ENCODE data around the gene VWA5B1.

The VWA5B1 gene

GRCh38 chr1:20319456-20320220, 29.0 kb downstream of the VWA5B1 start:
- Histone ChIP-seq H3K36me3 (ENCODE audit: control insufficient read depth, insufficient read depth, low read length) (no peaks in the 10 kb centered on the region), H3K27me3 (replicated peaks; ENCODE audit: control insufficient read depth, insufficient read depth, low read length) (no peaks in the 10 kb centered on the region), H3K4me3 (replicated peaks; ENCODE audit: low read depth, low read length) (no peak overlapping the region)
- TF ChIP-seq CTCF (IDR thresholded peaks at IDR 0.05; ENCODE audit: insufficient read depth, low read length, poor library complexity, severe bottlenecking): no peak
- no peak for DNase-seq (ENCODE audit: extremely low read depth, insufficient read length)

- no peaks in the 10 kb centered on the region for H3K36me3 ChIP-seq (ENCODE audit: control insufficient read depth, insufficient read depth, low read length)
- no peak overlapping the region for H3K4me3 ChIP-seq (replicated peaks; ENCODE audit: low read depth, low read length)
- no peaks in the 10 kb centered on the region for H3K27me3 ChIP-seq (replicated peaks; ENCODE audit: control insufficient read depth, insufficient read depth, low read length)
- TF ChIP-seq CTCF (IDR thresholded peaks at IDR 0.05; ENCODE audit: insufficient read depth, low read length, poor library complexity, severe bottlenecking): no peak
- DNase-seq (ENCODE audit: extremely low read depth, insufficient read length): no peak
Measured at GRCh38 chr1:20320704-20321103, 30.0 kb downstream of the VWA5B1 start.

GRCh38 chr1:20321573-20321972, 30.9 kb downstream of the VWA5B1 start:
- no peak for TF ChIP-seq CTCF (IDR thresholded peaks at IDR 0.05; ENCODE audit: insufficient read depth, low read length, poor library complexity, severe bottlenecking)

DNA sequence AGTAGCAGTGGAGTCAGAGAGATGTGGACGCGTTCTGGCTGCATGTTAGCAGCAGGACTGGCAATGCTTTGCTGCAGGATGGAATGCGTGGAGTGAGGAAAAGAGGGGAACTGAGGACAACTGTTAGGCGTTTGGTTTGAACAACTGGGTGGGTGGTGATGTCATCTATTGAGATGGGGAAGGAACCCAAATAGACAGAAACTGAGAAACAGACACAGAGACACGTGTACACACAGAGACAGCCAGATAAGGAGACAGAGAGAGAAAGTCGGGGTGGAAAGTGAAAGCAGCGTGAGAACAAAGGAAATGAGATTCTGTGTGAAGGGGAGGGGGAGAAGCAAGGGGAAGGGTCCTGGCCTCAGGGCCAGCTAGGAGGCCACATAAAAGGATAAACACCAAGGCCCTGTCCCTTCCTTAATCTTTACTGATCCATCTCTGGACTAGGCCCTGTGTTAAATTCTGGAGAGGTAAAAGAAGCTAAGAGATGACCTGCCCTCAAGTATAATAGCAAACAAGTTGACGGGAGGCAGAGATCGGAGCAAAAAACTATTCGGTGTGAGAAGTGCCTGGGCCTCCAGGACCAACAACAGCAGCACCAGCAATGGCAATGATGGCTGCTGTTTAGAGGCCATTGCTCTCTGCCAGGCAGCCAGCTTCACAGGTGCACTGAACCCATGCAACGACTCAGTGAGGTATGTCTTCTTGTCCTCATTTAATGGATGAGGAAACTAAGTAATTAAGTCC, 31.6 kb downstream of the VWA5B1 start:
- Histone ChIP-seq H3K4me3 (replicated peaks; ENCODE audit: low read depth, low read length) (no peak overlapping the region), H3K36me3 (ENCODE audit: control insufficient read depth, insufficient read depth, low read length) (no peaks in the 10 kb centered on the region), H3K27me3 (replicated peaks; ENCODE audit: control insufficient read depth, insufficient read depth, low read length) (no peaks in the 10 kb centered on the region)
- DNase-seq (ENCODE audit: extremely low read depth, insufficient read length): peak; percentile 46
- no peak for TF ChIP-seq CTCF (IDR thresholded peaks at IDR 0.05; ENCODE audit: insufficient read depth, low read length, poor library complexity, severe bottlenecking)

More at GRCh38 chr1:20321573-20321972, 30.9 kb downstream of the VWA5B1 start:
- Histone ChIP-seq H3K36me3 (ENCODE audit: control insufficient read depth, insufficient read depth, low read length) (no peaks in the 10 kb centered on the region), H3K27me3 (replicated peaks; ENCODE audit: control insufficient read depth, insufficient read depth, low read length) (no peaks in the 10 kb centered on the region), H3K4me3 (replicated peaks; ENCODE audit: low read depth, low read length) (no peak overlapping the region)
- DNase-seq (ENCODE audit: extremely low read depth, insufficient read length): no peak

DNA sequence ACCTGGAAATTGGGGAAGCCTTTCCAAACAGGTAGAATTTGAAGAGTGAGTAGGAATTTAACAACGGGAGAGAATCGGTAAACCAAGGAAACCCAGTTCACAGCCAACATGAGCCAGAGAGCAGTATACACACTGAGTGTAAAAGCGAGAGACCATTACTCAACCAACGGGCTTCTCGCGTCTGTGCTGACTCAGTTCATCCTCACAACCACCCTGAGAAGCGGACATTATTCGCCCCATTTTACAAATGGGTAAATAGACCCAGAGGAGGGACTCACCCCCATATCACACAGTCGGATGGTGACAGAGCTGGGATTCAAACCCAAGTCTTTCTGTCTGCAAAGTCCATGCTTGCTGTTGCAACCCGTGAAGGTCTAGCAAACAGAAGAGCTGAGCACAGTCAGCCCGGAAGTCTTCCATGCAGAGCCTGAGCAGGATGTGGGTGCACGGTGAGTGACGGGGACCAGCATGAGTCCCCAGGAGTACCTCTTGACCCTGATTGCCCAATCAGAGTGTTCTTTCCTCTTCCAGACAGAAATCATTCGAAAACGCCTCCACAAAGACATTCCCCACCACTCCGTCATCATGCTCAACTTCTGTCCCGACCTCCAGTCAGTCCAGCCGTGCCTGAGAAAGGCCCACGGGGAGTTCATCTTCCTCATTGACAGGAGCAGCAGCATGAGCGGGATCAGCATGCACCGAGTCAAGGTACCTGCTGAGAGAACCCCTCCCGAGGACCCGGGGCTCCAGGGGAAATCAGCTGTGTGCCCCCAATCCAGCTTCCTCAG, 32.3 kb downstream of the VWA5B1 start:
- Histone ChIP-seq H3K27me3 (replicated peaks; ENCODE audit: control insufficient read depth, insufficient read depth, low read length) (no peaks in the 10 kb centered on the region), H3K36me3 (ENCODE audit: control insufficient read depth, insufficient read depth, low read length) (no peaks in the 10 kb centered on the region), H3K4me3 (replicated peaks; ENCODE audit: low read depth, low read length) (no peak overlapping the region)
- TF ChIP-seq CTCF (IDR thresholded peaks at IDR 0.05; ENCODE audit: insufficient read depth, low read length, poor library complexity, severe bottlenecking): no peak
- DNase-seq (ENCODE audit: extremely low read depth, insufficient read length): no peak

Measured in GM06990 (cell line).